GM12878 (cell line): ENCODE data around the gene PLCB4. TPM values are rescaled to one million over a fixed set of nuclear protein-coding genes. Genes with fewer than 3 reads are reported as not detected.

Experiments
- ATAC-seq: fragments of 200-7000 bp; cut with Tn5 transposase; 3 replicates; pipeline ENCODE4 v1.9.1; 2020; ENCODE audit warnings: mild to moderate bottlenecking, moderate library complexity
- BruUV-seq: library from RNA; stranded (reverse); fragments of 400-500 nt; replicated peaks from 2 replicates; lab custom pipeline; 2021; lab: Mats Ljungman, UMichigan
- CTCF ChIA-PET: fragments of 300-600 bp; sonication (Branson Sonifier 250); formaldehyde crosslinking; extraction: SDS; loops from one replicate; lab custom pipeline; 2021; ENCODE audit warnings: inconsistent platforms; lab: Yijun Ruan, JAX
- POLR2A ChIA-PET: fragments of 350-600 bp; formaldehyde crosslinking; extraction: SDS; loops from one replicate; lab custom pipeline; 2021; ENCODE audit warnings: inconsistent platforms; lab: Charles Lee
- RAD21 ChIA-PET: fragments of 300-600 bp; sonication (Branson Sonifier 250); formaldehyde crosslinking; loops from one replicate; lab custom pipeline; 2023; ENCODE audit warnings: antibody characterized with exemption; ENCODE audit not compliant: unreplicated experiment; lab: Charles Lee
- SMC1A ChIA-PET: fragments of 300-600 bp; sonication (Branson Sonifier 250); formaldehyde crosslinking; loops from one replicate; lab custom pipeline; 2023; ENCODE audit not compliant: unreplicated experiment, uncharacterized antibody; lab: Charles Lee
- DNase-seq: peaks from one replicate; pipeline ENCODE4 v3.0.0-alpha.2; 2011; ENCODE audit warnings: low read depth, low spot score
- FAIRE-seq: peaks from 3 replicates; lab custom pipeline; 2011; peaks lifted over from hg19 to GRCh38; lab: Jason Lieb, UNC
- H2AFZ ChIP-seq: 2 replicates; pipeline ENCODE4 v1.6.0; 2011; ENCODE audit warnings: low read depth, low read length, control low read depth; ENCODE audit not compliant: control insufficient read depth
- H3K27ac ChIP-seq: 2 replicates; pipeline ENCODE4 v1.5.1; 2011; ENCODE audit warnings: control low read depth; ENCODE audit not compliant: control insufficient read depth, insufficient read depth
- H3K27me3 ChIP-seq, 2 experiments: replicated peaks in 1 of 2; 2 replicates each; pipeline versions ENCODE4 v1.6.0 to v1.6.1; 2011; ENCODE audit warnings: low read length in 1 of 2; ENCODE audit not compliant: control insufficient read depth in 2 of 2, insufficient read depth in 2 of 2
- H3K36me3 ChIP-seq, 2 experiments: 2 replicates each; pipeline ENCODE4 v1.5.1; 2011; ENCODE audit warnings: low read length in 1 of 2; ENCODE audit not compliant: control insufficient read depth in 2 of 2, insufficient read depth in 2 of 2
- H3K4me1 ChIP-seq: 2 replicates; pipeline ENCODE4 v1.6.1; 2011; ENCODE audit warnings: mild to moderate bottlenecking, low read length, moderate library complexity, mixed read lengths; ENCODE audit not compliant: control insufficient read depth, insufficient read depth
- H3K4me2 ChIP-seq: 2 replicates; pipeline ENCODE4 v1.6.0; 2011; ENCODE audit warnings: control low read depth; ENCODE audit not compliant: control insufficient read depth, insufficient read depth
- H3K4me3 ChIP-seq: fragments of 200-600 bp; sonication (generic); 2 replicates; pipeline ENCODE4 v1.5.1; 2016
- H3K79me2 ChIP-seq: 2 replicates; pipeline ENCODE4 v1.6.0; 2011; ENCODE audit warnings: low read length; ENCODE audit not compliant: control insufficient read depth, insufficient read depth
- H3K9ac ChIP-seq: 2 replicates; pipeline ENCODE4 v1.8.0; 2011; ENCODE audit warnings: low read length, control low read depth, mixed read lengths; ENCODE audit not compliant: control insufficient read depth, insufficient read depth
- H3K9me3 ChIP-seq: replicated peaks from 3 replicates; pipeline ENCODE4 v1.5.1; 2011; ENCODE audit warnings: mild to moderate bottlenecking, low read length; ENCODE audit not compliant: control insufficient read depth, insufficient read depth
- H4K20me1 ChIP-seq: 2 replicates; pipeline ENCODE4 v1.6.0; 2011; ENCODE audit not compliant: control insufficient read depth, insufficient read depth
- ATF3 ChIP-seq: IDR thresholded peaks from 2 replicates; pipeline ENCODE4 v1.6.1; 2011; ENCODE audit warnings: low read depth, mild to moderate bottlenecking, low read length, moderate library complexity, borderline replicate concordance; ENCODE audit errors: extremely low read depth
- BCLAF1 ChIP-seq: fragments of 450-650 bp; IDR thresholded peaks from 2 replicates; pipeline ENCODE4 v1.6.1; 2017; ENCODE audit warnings: antibody characterized with exemption, mild to moderate bottlenecking, moderate library complexity
- CBFB ChIP-seq: IDR thresholded peaks from 2 replicates; pipeline ENCODE4 v1.6.1; 2016; ENCODE audit warnings: antibody characterized with exemption, low read depth
- CEBPZ ChIP-seq: fragments of 150-350 bp; IDR thresholded peaks from 2 replicates; pipeline ENCODE4 v1.6.1; 2016; ENCODE audit warnings: low read depth, low read length
- EED ChIP-seq: sonication (generic); IDR thresholded peaks from 2 replicates; pipeline ENCODE4 v1.6.1; 2016; ENCODE audit warnings: antibody characterized with exemption, low read depth
- JUND ChIP-seq: IDR thresholded peaks from 2 replicates; pipeline ENCODE4 v1.6.1; 2012; ENCODE audit warnings: low read depth, mild to moderate bottlenecking, low read length, improper control_type of control experiment, moderate library complexity
- NR2F1 ChIP-seq: fragments of 450-650 bp; conservative IDR thresholded peaks from 2 replicates; pipeline ENCODE4 v1.6.1; 2017; ENCODE audit warnings: mild to moderate bottlenecking
- SIX5 ChIP-seq: IDR thresholded peaks from 2 replicates; pipeline ENCODE4 v1.6.1; 2011; ENCODE audit warnings: mild to moderate bottlenecking, low read depth, low read length, moderate library complexity; ENCODE audit not compliant: severe bottlenecking
- ZNF622 ChIP-seq: fragments of 450-650 bp; IDR thresholded peaks from 2 replicates; pipeline ENCODE4 v1.6.1; 2017; ENCODE audit warnings: mild to moderate bottlenecking, inconsistent platforms
- WGBS: methylation state at CpG from one replicate; pipeline ENCODE4 v1.1.6; 2016; ENCODE audit warnings: low lambda C conversion rate; ENCODE audit not compliant: insufficient replicate concordance, insufficient coverage; ENCODE audit errors: missing lambda C conversion rate; 5-methylcytosine and 5-hydroxymethylcytosine counted together
- in situ Hi-C: fragments of 300-500 bp; cut with MboI; formaldehyde crosslinking; loops from 9 replicates; pipeline ENCODE4 v1.14.3; 2018; ENCODE audit warnings: mixed read lengths
- intact Hi-C: fragments of 100-400 bp; cut with micrococcal nuclease; formaldehyde crosslinking; loops from one replicate; pipeline ENCODE4 v1.14.2; 2022; ENCODE audit not compliant: unreplicated experiment
- polyA plus RNA-seq, 11 experiments: library from polyadenylated mRNA; depleted of rRNA in 4 of 11; unstranded in 6 of 11; stranded (reverse) in 5 of 11; fragments of >200 nt; fragmentation: Nextera tagmentation in 4 of 11; fragmentation: Illumina TruSeq in 1 of 11; extraction: Ambion mirVana in 4 of 11; extraction: Trizol in 1 of 11; gene quantifications; 1 replicate in 1 of 11; 2 replicates in 10 of 11; pipeline versions ENCODE4 v1.2.1 to v1.2.3, GENCODE V29; 2011 to 2016; ENCODE audit warnings: inconsistent platforms in 2 of 11, missing spikeins in 2 of 11, low read depth in 1 of 11
- total RNA-seq, 4 experiments: library from RNA; depleted of rRNA in 3 of 4; stranded (reverse); fragments of >200 nt in 3 of 4; fragmentation: Illumina TruSeq in 1 of 4; extraction: Trizol in 1 of 4; gene quantifications; 2 replicates each; pipeline versions ENCODE4 v1.2.1 to v1.2.3, GENCODE V29; 2013 to 2021

Gene PLCB4
- total and polyA plus RNA-seq, 10 of the 15 experiments (the other 5 are each of a cell fraction or from before 2014, with no cell fraction given): not detected

GRCh38 chr20:9200196-9200595 lies 131.3 kb downstream of the PLCB4 start:
- ChIA-PET POLR2A (no interaction called here), RAD21 (no interaction called here), SMC1A (no interaction called here), CTCF (no interaction called here)
- no peak for TF ChIP-seq NR2F1
- TF ChIP-seq ATF3: no peak
- intact Hi-C loops: no loop called here
- no peak for ATAC-seq
- BruUV-seq: no TSS peak
- Histone ChIP-seq H4K20me1 (no peaks in the 10 kb centered on the region), H3K27me3 (no peaks in the 10 kb centered on the region), H2AFZ (no peak overlapping the region), H3K9me3 (no peaks in the 10 kb centered on the region), H3K9ac (no peak overlapping the region), H3K4me1 (no peaks in the 10 kb centered on the region), H3K27ac (no peak overlapping the region), H3K4me2 (no peak overlapping the region), H3K79me2 (no peaks in the 10 kb centered on the region), H3K36me3 (no peaks in the 10 kb centered on the region), H3K4me3 (no peak overlapping the region)
- no peak for FAIRE-seq
- WGBS: 40% methylated on average over 5 of the region's 5 CpGs
- no peak for DNase-seq
- in situ Hi-C loops: no loop called here

DNA sequence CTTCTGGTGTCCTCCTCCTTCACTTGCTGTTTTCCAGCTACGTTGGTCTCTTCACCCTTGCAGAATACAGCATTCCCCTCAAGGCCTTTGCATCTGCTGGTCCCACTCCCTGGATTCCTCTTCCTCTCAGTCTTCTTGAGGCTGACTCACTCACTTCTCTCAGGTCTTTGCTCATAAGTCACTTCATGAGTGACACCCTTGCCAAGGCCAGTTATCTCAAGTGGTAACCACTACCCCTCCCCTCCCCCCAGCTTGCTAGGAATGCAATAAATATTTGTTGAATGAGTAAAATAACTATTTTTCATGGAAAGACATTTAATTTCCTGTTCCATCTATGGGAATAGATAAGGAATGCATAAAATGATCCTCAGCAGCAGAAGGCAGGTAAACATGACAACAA lies 131.7 kb downstream of the PLCB4 start:
- no peaks in the 10 kb centered on the region for H3K36me3 ChIP-seq
- WGBS: 0% methylated on average over 1 of the region's 1 CpG
- no peaks in the 10 kb centered on the region for H3K79me2 ChIP-seq
- H2AFZ ChIP-seq: no peak overlapping the region
- no peak overlapping the region for H3K4me3 ChIP-seq
- no peak overlapping the region for H3K27ac ChIP-seq
- no peaks in the 10 kb centered on the region for H3K4me1 ChIP-seq
- DNase-seq (no peak), FAIRE-seq (no peak), ATAC-seq (no peak)
- no peaks in the 10 kb centered on the region for H3K27me3 ChIP-seq
- BruUV-seq: no TSS peak
- SMC1A ChIA-PET: no interaction called here
- CTCF ChIA-PET: no interaction called here
- no peaks in the 10 kb centered on the region for H4K20me1 ChIP-seq
- POLR2A ChIA-PET: no interaction called here
- H3K9ac ChIP-seq: no peak overlapping the region
- intact Hi-C loops (no loop called here), in situ Hi-C loops (no loop called here)
- no peaks in the 10 kb centered on the region for H3K9me3 ChIP-seq
- RAD21 ChIA-PET: no interaction called here
- H3K4me2 ChIP-seq: no peak overlapping the region
- TF ChIP-seq EED: no peak
- no peak for TF ChIP-seq BCLAF1
- no peak for TF ChIP-seq SIX5
- TF ChIP-seq JUND: no peak
- no peak for TF ChIP-seq CBFB
- no peak for TF ChIP-seq ZNF622
- no peak for TF ChIP-seq CEBPZ
